Fibroblast of gingiva (primary cell): ENCODE measurements around the gene ANKRD40CL.

Experiments used
- DNase-seq: peaks from one replicate; pipeline ENCODE4 v3.0.0-alpha.2; 2011; ENCODE audit warnings: low read depth

Gene ANKRD40CL

GRCh38 chr17:50712641-50713040 lies 54.7 kb downstream of the ANKRD40CL start:
- DNase-seq, result no peak
